ENCODE measurements around the gene PTS.
A peak's percentile ranks its signal among the peaks of the same experiment; 100 is the strongest.

Gene PTS

DNA sequence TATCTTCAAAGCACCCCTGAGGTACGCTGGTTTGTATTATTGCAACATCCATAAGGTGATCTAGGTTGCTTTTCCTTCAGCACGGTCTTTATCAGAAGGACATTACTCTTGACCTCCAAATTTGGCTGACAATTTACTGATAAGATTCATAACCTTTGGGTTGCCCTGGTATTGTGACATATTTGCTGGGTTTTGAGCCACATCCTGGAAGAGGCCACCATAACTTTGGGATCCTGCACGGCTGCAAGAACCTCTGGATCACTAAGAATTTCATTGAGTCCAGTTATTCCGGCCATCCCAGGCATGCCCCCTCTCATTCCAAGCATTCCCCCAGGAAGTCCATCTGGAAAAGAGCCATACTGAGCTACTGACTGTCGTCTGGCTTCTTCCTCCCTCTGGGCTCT is 41.0 kb downstream of the PTS start:
- no peak for DNase-seq

DNA sequence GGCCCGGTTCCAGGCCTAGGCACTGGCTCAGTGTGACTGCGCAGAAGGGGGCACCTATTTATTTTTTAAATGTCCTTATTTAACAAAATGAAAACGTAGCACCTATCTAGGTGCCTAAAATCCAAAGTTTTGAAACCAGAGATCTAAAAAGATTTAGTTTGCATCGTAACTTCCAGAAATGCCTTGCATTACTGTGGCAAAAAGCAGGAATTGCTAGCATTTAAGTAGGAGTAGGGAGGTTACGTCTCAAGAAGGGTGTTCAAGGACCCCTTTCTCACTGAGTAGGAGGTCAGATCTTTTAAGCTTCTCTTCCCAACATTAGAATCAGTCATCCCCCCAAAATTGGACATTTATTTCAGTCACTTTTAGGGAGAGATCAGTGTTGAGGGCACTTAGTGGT is 42.2 kb downstream of the PTS start:
- DNase-seq: no peak

DNA sequence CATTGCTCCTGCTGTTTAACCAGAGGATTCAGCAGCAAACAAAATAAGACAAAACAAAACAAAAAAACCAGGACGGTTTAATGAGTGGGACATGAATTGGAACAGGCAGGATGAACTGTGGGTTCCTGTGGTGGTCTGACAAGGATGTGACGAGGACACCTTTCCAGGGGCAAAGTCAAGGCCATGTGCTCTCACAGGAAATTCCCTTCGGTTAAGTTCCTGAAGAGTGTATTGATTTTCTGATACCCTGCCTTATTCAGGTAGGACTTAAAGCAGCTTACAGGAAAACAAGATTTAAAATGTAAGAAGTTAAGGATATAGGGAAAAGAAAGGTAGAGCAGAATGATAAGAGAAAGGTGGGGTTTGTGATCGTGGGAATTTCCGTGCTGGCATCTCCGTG is 42.9 kb downstream of the PTS start:
- DNase-seq: no peak

- no peak for DNase-seq
Observed at GRCh38 chr11:112270551-112271180, 44.4 kb downstream of the PTS start.

GRCh38 chr11:112271242-112271641 is 45.0 kb downstream of the PTS start:
- DNase-seq: no peak

- no peak for DNase-seq
Observed at GRCh38 chr11:112273066-112273465, 46.8 kb downstream of the PTS start.

- DNase-seq: no peak
Observed at GRCh38 chr11:112274007-112274783, 48.0 kb downstream of the PTS start.

GRCh38 chr11:112277029-112277428 is 50.8 kb downstream of the PTS start:
- no peak for DNase-seq

GRCh38 chr11:112277941-112278340 is 51.7 kb downstream of the PTS start:
- DNase-seq: no peak

DNA sequence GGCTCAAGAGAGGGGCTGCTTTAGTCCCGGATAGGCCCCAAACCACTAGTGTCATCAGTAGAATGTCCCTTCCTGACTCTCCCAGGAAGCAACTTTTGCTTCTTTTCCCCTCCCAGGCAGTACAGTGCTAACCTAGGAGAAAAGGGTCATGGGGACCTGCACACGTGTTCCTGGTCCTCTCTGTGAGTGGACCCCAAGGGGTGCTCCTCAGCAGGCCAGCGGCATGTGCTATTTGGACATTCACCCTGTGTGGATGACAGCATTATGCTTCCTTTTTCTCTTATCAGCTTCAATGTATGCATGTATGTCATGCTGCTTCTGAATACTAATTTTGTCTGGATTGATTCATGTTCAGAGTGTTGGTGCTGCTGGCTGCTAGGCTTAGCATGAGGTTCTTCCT is 52.6 kb downstream of the PTS start:
- DNase-seq: no peak

DNA sequence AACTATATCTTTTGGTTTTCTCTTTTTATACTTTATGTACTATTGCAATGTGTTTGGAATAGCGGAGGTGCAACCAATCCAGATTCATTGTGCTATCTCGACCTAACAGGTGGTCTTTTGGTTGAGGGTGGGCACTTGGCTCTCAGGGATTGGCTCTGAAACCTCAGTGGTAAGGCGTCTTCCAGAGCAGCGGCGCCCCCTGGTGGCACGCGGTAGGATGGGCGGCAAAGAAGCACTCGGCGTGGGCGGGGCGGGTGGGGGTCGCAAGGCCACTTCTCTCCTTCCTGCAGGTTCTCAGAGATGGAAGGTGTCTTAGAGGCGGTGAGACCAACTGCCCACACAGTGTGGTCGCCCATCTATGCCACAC is 53.7 kb downstream of the PTS start:
- DNase-seq: peak; percentile 12

- DNase-seq: peak; percentile 3
Observed at GRCh38 chr11:112280268-112281126, 54.3 kb downstream of the PTS start.

DNA sequence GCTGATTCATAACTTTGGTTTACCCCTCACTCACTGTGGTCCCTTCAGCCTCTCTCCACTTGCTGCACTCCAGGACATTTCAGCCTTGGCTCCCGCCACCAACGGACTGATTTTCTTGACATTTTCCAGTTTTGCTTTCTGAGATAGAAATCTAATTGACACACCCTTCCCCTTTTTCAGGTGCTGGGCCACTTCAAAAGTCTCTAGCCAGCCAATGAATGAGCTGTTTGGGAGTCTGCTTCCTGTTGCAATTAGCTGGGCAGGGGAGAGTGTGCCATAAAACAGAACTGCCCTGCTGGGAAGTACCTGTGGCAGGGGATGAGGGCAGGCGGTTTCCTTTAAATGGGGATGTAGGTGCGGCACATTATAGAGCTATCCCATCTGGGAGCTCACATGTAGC is 55.5 kb downstream of the PTS start:
- no peak for DNase-seq

Data from NCI-H524 treated with DMSO at 0.1 percent for 48 hours (cell line).